Mononuclear cell (primary cell): Measurements from ENCODE around the gene MYL6B. TPM values are rescaled to one million over a fixed set of nuclear protein-coding genes. Genes with fewer than 3 reads are reported as not detected.
"Not testable (repeated sequence)": the region's sequence is repeated elsewhere in the genome, so short reads cannot be mapped to it uniquely, and the experiment has no call there.

Experiments used
- H3K27me3 ChIP-seq: 2 replicates; pipeline ENCODE4 v1.6.0; 2011; ENCODE audit warnings: low read length, control low read depth; ENCODE audit not compliant: insufficient read depth
- H3K4me1 ChIP-seq: 2 replicates; pipeline ENCODE4 v1.5.1; 2011; ENCODE audit warnings: mild to moderate bottlenecking, low read length, control low read depth; ENCODE audit not compliant: insufficient read depth
- H3K4me3 ChIP-seq: 2 replicates; pipeline ENCODE4 v1.5.1; 2011; ENCODE audit warnings: mild to moderate bottlenecking, low read length, moderate library complexity
- H3K9me3 ChIP-seq: 2 replicates; pipeline ENCODE4 v1.5.1; 2011; ENCODE audit warnings: low read depth, mild to moderate bottlenecking, control low read depth, low read length
- total RNA-seq: library from RNA; depleted of rRNA; stranded (reverse); fragments of >200 nt; gene quantifications from one replicate; pipeline ENCODE4 v1.2.3, GENCODE V29; 2012

Gene MYL6B
- total RNA-seq, 1 donor: 2.1 TPM

- Histone ChIP-seq H3K9me3 (no peaks in the 10 kb centered on the region), H3K4me3 (no peak overlapping the region), H3K27me3 (no peaks in the 10 kb centered on the region), H3K4me1 (peaks cover 49% of the 10 kb centered on the region)
These were observed 1.9 kb downstream of the MYL6B start for GRCh38 chr12:56154246-56154771.

- H3K27me3 ChIP-seq: no peaks in the 10 kb centered on the region
- H3K9me3 ChIP-seq: no peaks in the 10 kb centered on the region
- no peak overlapping the region for H3K4me3 ChIP-seq
- peaks cover 54% of the 10 kb centered on the region for H3K4me1 ChIP-seq
These were observed 2.4 kb downstream of the MYL6B start for GRCh38 chr12:56154818-56155217.

- peaks cover 55% of the 10 kb centered on the region for H3K4me1 ChIP-seq
- H3K27me3 ChIP-seq: no peaks in the 10 kb centered on the region
- no peaks in the 10 kb centered on the region for H3K9me3 ChIP-seq
- H3K4me3 ChIP-seq: no peak overlapping the region
These were observed 3.0 kb downstream of the MYL6B start for GRCh38 chr12:56155256-56155845.

GRCh38 chr12:56156464-56157200 is 4.2 kb downstream of the MYL6B start:
- not testable (repeated sequence) for H3K9me3 ChIP-seq, H3K27me3 ChIP-seq
- Histone ChIP-seq H3K4me1 (peaks cover 52% of the 10 kb centered on the region), H3K4me3 (peak overlapping the region; percentile 99)

GRCh38 chr12:56157201-56158028 is 5.0 kb downstream of the MYL6B start:
- H3K4me3 ChIP-seq: peak overlapping the region; percentile 99
- no peaks in the 10 kb centered on the region for H3K9me3 ChIP-seq
- H3K27me3 ChIP-seq: no peaks in the 10 kb centered on the region
- peaks cover 49% of the 10 kb centered on the region for H3K4me1 ChIP-seq

GRCh38 chr12:56158029-56158925 is 5.9 kb downstream of the MYL6B start, which contains the start of gene MYL6:
MYL6 (plus strand) TSS chr12:56158359; CDS start chr12:56158402, 43 bp downstream.
- H3K4me3 ChIP-seq: peak within 1 kb of the TSS; percentile 99
- peaks cover 40% of the 10 kb centered on the region for H3K4me1 ChIP-seq
- H3K27me3 ChIP-seq: no peaks in the 10 kb centered on the region
- H3K9me3 ChIP-seq: no peaks in the 10 kb centered on the region

- Histone ChIP-seq H3K27me3 (no peaks in the 10 kb centered on the region), H3K4me3 (peak overlapping the region; percentile 99), H3K9me3 (no peaks in the 10 kb centered on the region), H3K4me1 (peaks cover 37% of the 10 kb centered on the region)
These were observed 6.6 kb downstream of the MYL6B start for GRCh38 chr12:56158926-56159461.

- Histone ChIP-seq H3K4me1 (peaks cover 37% of the 10 kb centered on the region), H3K9me3 (no peaks in the 10 kb centered on the region), H3K4me3 (peak overlapping the region; percentile 99), H3K27me3 (no peaks in the 10 kb centered on the region)
These were observed 7.2 kb downstream of the MYL6B start for GRCh38 chr12:56159482-56160192.

- H3K4me3 ChIP-seq: peak overlapping the region; percentile 99
- H3K9me3 ChIP-seq: no peaks in the 10 kb centered on the region
- H3K27me3 ChIP-seq: no peaks in the 10 kb centered on the region
- peaks cover 37% of the 10 kb centered on the region for H3K4me1 ChIP-seq
These were observed 7.9 kb downstream of the MYL6B start for GRCh38 chr12:56160193-56160763.

GRCh38 chr12:56160894-56161689 is 8.7 kb downstream of the MYL6B start:
- Histone ChIP-seq H3K9me3 (no peaks in the 10 kb centered on the region), H3K4me1 (peaks cover 37% of the 10 kb centered on the region), H3K4me3 (no peak overlapping the region)

GRCh38 chr12:56161690-56162351 is 9.4 kb downstream of the MYL6B start:
- H3K4me1 ChIP-seq: peaks cover 34% of the 10 kb centered on the region
- H3K27me3 ChIP-seq: no peaks in the 10 kb centered on the region
- no peaks in the 10 kb centered on the region for H3K9me3 ChIP-seq
- H3K4me3 ChIP-seq: no peak overlapping the region

More at GRCh38 chr12:56160894-56161689, 8.7 kb downstream of the MYL6B start:
- no peaks in the 10 kb centered on the region for H3K27me3 ChIP-seq
